Spleen (tissue), 7 donors: ENCODE results near the gene HOXC6.

Experiments used
- CTCF ChIP-seq, 11 experiments: fragments of 200-600 bp in 7 of 11; fragments of 450-650 bp in 4 of 11; sonication (generic) in 4 of 11; IDR thresholded peaks in 8 of 11; conservative IDR thresholded peaks in 3 of 11; 1 replicate in 7 of 11; 2 replicates in 4 of 11; pipeline versions ENCODE4 v1.4.0 to v1.8.0; 2016 to 2021; ENCODE audit warnings: antibody characterized with exemption in 11 of 11, inconsistent platforms in 4 of 11, mild to moderate bottlenecking in 1 of 11
- POLR2AphosphoS5 ChIP-seq, 3 donors: sonication (generic); formaldehyde crosslinking; IDR thresholded peaks; one replicate each; pipeline ENCODE4 v1.5.1; 2017; ENCODE audit warnings: antibody characterized with exemption in 3 of 3
- donor health status: DM: no; HTN: no; CAD: no; lungs with moderate emphysema.
- donor health status: DM: no; HTN: no; CAD: no.
- donor health status: DM: no; HTN: no; CAD: no.

- TF ChIP-seq CTCF (IDR thresholded peaks at IDR 0.05 in 8 of 11, conservative IDR thresholded peaks at IDR 0.05 in 3 of 11) (no peak), POLR2AphosphoS5 (IDR thresholded peaks at IDR 0.05) (no peak)
These were observed 34.3 kb upstream of the HOXC6 start for GRCh38 chr12:53994009-53994263.
